Endothelial cell (in vitro differentiated cells): Measurements from ENCODE around the gene SAA4. TPM values are rescaled to one million over a fixed set of nuclear protein-coding genes. Genes with fewer than 3 reads are reported as not detected.
A peak's percentile ranks its signal among the peaks of the same experiment; 100 is the strongest.
"Not testable (repeated sequence)": the region's sequence is repeated elsewhere in the genome, so short reads cannot be mapped to it uniquely, and the experiment has no call there.

ENCODE experiments used
- DNase-seq: peaks from one replicate; pipeline ENCODE4 v3.0.0; 2021; ENCODE audit warnings: low spot score
- H3K27ac Mint-ChIP-seq: one replicate; pipeline ENCODE4 v1.8.0; 2021; ENCODE audit warnings: mixed read lengths, inconsistent platforms; ENCODE audit not compliant: unreplicated experiment
- H3K27me3 Mint-ChIP-seq: one replicate; pipeline ENCODE4 v1.8.0; 2021; ENCODE audit warnings: mild to moderate bottlenecking, moderate library complexity, mixed read lengths, inconsistent platforms; ENCODE audit not compliant: unreplicated experiment
- H3K36me3 Mint-ChIP-seq: one replicate; pipeline ENCODE4 v1.8.0; 2021; ENCODE audit warnings: mild to moderate bottlenecking, low read depth, mixed read lengths, inconsistent platforms; ENCODE audit not compliant: unreplicated experiment
- H3K4me1 Mint-ChIP-seq: one replicate; pipeline ENCODE4 v1.8.0; 2021; ENCODE audit warnings: mild to moderate bottlenecking, mixed read lengths, inconsistent platforms; ENCODE audit not compliant: unreplicated experiment
- H3K4me3 Mint-ChIP-seq: one replicate; pipeline ENCODE4 v1.8.0; 2021; ENCODE audit warnings: mild to moderate bottlenecking, mixed read lengths, inconsistent platforms; ENCODE audit not compliant: unreplicated experiment
- H3K9me3 Mint-ChIP-seq: one replicate; pipeline ENCODE4 v1.8.0; 2021; ENCODE audit warnings: mixed read lengths, inconsistent platforms; ENCODE audit not compliant: unreplicated experiment
- total RNA-seq: library from RNA; stranded (reverse); fragmentation: NEBNext Ultra II Directional; extraction: Animal tissue kit (Norgen Biotek cat#: 25700); gene quantifications from one replicate; pipeline ENCODE4 v1.2.1, GENCODE V29; 2021; ENCODE audit not compliant: unreplicated experiment
- TF ChIP-seq, protein P1 (sequence below): fragments of 200-600 bp; sonication (generic); IDR thresholded peaks from one replicate; pipeline ENCODE4 v1.5.0; 2021; ENCODE audit warnings: antibody characterized with exemption; ENCODE audit not compliant: unreplicated experiment

The SAA4 gene
- total RNA-seq, 1 donor from 2014 or later: not detected

DNA sequence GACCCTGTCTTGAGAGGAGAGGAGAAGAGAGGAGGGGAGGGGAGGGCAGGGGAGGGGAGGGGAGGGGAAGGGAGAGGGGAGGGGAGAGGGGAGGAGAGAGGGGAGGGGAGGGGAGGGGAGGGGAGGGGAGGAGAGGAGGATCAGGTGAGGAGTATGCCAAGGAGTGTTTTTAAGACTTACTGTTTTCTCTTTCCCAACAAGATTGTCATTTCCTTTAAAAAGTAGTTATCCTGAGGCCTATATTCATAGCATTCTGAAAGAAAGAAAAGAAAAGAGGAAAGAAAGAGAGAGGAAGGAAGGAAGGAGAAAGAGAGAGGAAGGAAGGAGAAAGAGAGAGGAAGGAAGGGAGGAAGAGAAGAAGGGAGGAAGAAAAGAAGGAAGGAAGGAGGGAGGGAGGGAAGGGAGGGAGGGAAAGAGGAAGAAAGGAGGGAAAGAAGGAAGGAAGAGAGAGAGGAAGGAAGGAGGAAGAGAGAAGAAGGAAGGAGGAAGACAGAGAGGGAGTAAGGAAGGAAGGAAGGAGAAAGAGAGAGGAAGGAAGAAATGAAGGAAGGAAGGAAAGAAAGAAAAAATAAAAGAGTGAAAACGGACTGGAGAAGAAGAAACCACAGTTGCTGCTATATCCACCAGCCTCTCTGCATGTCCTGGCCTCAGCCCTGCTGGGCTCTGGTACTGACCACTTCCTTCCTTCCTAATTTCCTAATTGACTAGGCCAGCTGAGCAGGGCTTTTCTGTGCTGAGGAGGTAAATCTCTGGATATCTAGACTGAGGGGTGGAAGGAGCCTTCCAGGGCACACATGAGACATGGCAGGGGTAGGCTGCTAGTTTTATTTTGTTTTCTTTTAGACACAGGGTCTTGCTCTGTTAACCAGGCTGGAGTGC is 28.3 kb upstream of the SAA4 start:
- Mint-ChIP-seq H3K9me3 (no peaks in the 10 kb centered on the region), H3K36me3 (no peaks in the 10 kb centered on the region), H3K27me3 (no peaks in the 10 kb centered on the region), H3K4me3 (no peak overlapping the region), H3K4me1 (no peaks in the 10 kb centered on the region), H3K27ac (peak overlapping the region; percentile 61)
- TF ChIP-seq, protein P1, sequence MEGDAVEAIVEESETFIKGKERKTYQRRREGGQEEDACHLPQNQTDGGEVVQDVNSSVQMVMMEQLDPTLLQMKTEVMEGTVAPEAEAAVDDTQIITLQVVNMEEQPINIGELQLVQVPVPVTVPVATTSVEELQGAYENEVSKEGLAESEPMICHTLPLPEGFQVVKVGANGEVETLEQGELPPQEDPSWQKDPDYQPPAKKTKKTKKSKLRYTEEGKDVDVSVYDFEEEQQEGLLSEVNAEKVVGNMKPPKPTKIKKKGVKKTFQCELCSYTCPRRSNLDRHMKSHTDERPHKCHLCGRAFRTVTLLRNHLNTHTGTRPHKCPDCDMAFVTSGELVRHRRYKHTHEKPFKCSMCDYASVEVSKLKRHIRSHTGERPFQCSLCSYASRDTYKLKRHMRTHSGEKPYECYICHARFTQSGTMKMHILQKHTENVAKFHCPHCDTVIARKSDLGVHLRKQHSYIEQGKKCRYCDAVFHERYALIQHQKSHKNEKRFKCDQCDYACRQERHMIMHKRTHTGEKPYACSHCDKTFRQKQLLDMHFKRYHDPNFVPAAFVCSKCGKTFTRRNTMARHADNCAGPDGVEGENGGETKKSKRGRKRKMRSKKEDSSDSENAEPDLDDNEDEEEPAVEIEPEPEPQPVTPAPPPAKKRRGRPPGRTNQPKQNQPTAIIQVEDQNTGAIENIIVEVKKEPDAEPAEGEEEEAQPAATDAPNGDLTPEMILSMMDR: no peak
- DNase-seq: no peak

- no peak for DNase-seq
- no peak overlapping the region for H3K27ac Mint-ChIP-seq
- H3K4me3 Mint-ChIP-seq: no peak overlapping the region
- no peaks in the 10 kb centered on the region for H3K4me1 Mint-ChIP-seq
- TF ChIP-seq, protein P1: no peak
- no peaks in the 10 kb centered on the region for H3K27me3 Mint-ChIP-seq
- no peaks in the 10 kb centered on the region for H3K9me3 Mint-ChIP-seq
- no peaks in the 10 kb centered on the region for H3K36me3 Mint-ChIP-seq
Observed at GRCh38 chr11:18264035-18264434, 27.4 kb upstream of the SAA4 start.

DNA sequence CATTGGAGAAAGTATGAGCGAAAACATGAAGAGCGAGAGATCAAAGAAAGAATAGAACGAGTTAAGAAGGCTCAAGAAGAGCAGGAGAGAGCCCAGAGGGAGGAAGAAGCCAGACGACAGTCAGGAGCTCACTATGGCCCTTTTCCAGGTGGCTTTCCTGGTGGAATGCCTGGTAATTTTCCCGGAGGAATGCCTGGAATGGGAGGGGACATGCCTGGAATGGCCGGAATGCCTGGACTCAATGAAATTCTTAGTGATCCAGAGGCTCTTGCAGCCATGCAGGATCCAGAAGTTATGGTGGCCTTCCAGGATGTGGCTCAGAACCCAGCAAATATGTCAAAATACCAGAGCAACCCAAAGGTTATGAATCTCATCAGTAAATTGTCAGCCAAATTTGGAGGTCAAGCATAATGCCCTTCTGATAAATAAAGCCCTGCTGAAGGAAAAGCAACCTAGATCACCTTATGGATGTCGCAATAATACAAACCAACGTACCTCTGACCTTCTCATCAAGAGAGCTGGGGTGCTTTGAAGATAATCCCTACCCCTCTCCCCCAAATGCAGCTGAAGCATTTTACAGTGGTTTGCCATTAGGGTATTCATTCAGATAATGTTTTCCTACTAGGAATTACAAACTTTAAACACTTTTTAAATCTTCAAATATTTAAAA is 26.2 kb upstream of the SAA4 start:
- H3K27me3 Mint-ChIP-seq, H3K27ac Mint-ChIP-seq, DNase-seq, H3K4me3 Mint-ChIP-seq, H3K36me3 Mint-ChIP-seq, H3K4me1 Mint-ChIP-seq, H3K9me3 Mint-ChIP-seq: not testable (repeated sequence)

DNA sequence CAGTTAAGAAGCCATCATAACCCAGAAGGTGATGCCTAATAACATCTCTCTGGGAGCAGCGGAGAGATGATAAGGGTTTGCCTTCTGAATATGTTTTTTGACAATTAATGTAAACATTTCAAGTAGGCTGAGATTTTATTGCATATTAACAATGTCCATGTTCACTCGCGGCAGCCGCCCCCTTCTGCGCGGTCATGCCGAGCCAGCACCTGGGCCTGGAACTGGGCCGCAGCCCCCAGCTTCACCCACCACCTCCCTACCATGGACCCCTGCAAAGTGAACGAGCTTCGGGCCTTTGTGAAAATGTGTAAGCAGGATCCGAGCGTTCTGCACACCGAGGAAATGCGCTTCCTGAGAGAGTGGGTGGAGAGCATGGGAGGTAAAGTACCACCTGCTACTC is 25.1 kb upstream of the SAA4 start:
- Mint-ChIP-seq H3K27ac (no peak overlapping the region), H3K4me3 (no peak overlapping the region), H3K9me3 (no peaks in the 10 kb centered on the region), H3K36me3 (no peaks in the 10 kb centered on the region), H3K27me3 (no peaks in the 10 kb centered on the region), H3K4me1 (no peaks in the 10 kb centered on the region)
- no peak for DNase-seq
- TF ChIP-seq, protein P1: no peak

DNA sequence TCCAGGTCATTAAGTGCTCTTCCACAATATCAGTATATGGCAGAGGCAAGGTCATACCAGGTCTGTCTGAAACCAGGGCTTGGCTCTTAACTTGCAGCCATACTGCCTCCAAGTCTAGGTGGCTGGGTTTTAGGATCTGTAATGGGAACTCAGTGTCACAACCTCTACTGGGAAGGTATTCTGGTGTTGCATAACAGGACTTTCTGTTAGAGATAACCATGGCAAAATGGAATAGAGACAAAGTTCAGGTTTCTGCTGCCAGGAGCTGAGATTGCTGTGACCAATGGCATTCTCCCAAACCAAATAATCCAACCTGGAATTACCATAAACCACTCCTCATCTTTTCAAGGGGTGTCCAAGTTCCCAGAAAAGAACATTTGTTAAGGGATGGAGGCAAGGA is 22.7 kb upstream of the SAA4 start:
- no peak overlapping the region for H3K27ac Mint-ChIP-seq
- H3K36me3 Mint-ChIP-seq: no peaks in the 10 kb centered on the region
- TF ChIP-seq, protein P1: no peak
- H3K27me3 Mint-ChIP-seq: no peaks in the 10 kb centered on the region
- DNase-seq: no peak
- no peaks in the 10 kb centered on the region for H3K4me1 Mint-ChIP-seq
- no peak overlapping the region for H3K4me3 Mint-ChIP-seq
- H3K9me3 Mint-ChIP-seq: no peaks in the 10 kb centered on the region
